Esophagus muscularis mucosa (tissue), 3 donors: Measurements from ENCODE around the gene ZNF749.

Experiments used
- CTCF ChIP-seq, 3 experiments: fragments of 200-600 bp in 2 of 3; fragments of 450-650 bp in 1 of 3; sonication (generic) in 2 of 3; IDR thresholded peaks; one replicate each; pipeline ENCODE4 v1.5.1; 2017 to 2019; ENCODE audit warnings: antibody characterized with exemption in 3 of 3, mild to moderate bottlenecking in 2 of 3, moderate library complexity in 1 of 3
- POLR2A ChIP-seq: fragments of 450-650 bp; IDR thresholded peaks from one replicate; pipeline ENCODE4 v1.6.1; 2017; ENCODE audit warnings: antibody characterized with exemption, moderate library complexity, mild to moderate bottlenecking, low read depth
- POLR2AphosphoS5 ChIP-seq, 2 donors: sonication (generic); formaldehyde crosslinking; IDR thresholded peaks; one replicate each; pipeline ENCODE4 v1.6.1; 2017; ENCODE audit warnings: antibody characterized with exemption in 2 of 2

DNA sequence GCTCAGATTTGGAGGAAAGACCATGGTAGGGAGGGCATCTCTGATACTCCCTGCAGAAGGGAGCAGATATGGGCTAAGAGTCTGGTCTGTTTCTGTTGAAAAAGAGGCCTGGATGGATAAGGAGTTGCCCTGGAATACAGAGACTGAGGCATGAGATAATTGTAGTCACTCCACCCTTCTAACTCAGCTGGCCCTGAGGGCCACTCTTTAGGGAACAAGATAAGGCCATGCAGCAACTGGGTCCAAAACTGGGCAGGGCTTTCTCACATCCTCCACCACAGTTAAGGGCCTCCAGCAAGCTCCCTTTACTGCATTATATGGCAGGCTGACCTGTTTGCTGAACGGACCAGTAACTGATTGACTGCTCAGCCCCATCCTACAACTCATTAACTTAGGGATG lies 1.3 kb downstream of the ZNF749 start:
- TF ChIP-seq POLR2A (no peak), CTCF (IDR thresholded peaks at IDR 0.05) (no peak), POLR2AphosphoS5 (IDR thresholded peaks at IDR 0.05) (no peak)
